GM18868 (cell line): ENCODE measurements around the gene COG6.

ENCODE experiments used
- ATAC-seq: cut with Tn5 transposase; IDR thresholded peaks from one replicate; pipeline ENCODE4 v1.9.1; 2021; ENCODE audit warnings: mild to moderate bottlenecking, moderate library complexity; ENCODE audit not compliant: unreplicated experiment

Gene COG6

DNA sequence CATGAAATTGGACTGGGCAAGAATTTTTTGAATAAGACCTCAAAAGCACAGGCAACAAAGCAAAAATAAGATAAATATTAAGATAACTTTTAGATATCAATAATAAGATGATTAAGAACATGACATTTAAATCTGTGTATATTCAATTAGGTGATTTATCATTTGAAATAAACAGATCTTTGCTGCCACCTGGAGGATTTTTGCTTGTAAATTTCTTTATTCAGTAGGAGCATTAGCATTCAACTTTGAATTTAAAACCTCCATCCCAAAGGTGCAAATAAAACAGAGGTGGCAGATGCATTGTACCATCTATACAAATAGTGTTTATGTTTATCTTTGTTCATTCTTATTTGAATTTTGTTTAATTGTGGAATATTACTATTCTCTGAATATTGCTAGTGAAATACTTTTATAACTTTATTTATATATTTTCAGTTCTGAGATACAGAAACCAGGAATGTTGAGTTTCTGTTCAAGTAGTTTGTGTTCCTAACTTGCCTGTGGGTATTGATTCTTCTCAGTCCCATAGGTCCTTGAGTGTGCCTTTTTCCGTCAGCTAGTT lies 20.9 kb downstream of the COG6 start:
- no peak for ATAC-seq

DNA sequence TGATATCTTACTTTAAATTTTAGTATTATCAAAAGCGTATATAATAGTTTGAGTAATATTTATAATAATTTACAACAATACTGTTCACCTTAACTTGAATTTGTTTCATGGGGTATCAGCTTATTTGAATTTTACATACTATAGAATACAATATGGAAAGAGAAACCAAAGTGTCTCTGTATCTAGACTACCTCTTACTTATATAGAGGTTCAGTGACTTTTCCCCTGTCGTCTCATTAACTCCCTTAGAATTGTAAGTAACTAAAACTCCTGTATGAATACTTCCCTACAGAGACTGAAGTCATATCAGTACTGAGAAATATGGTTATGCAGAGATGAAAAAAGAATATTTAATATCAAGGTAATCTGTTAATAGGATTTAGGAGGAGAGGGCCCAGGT lies 26.8 kb downstream of the COG6 start:
- peak; percentile 46 for ATAC-seq

DNA sequence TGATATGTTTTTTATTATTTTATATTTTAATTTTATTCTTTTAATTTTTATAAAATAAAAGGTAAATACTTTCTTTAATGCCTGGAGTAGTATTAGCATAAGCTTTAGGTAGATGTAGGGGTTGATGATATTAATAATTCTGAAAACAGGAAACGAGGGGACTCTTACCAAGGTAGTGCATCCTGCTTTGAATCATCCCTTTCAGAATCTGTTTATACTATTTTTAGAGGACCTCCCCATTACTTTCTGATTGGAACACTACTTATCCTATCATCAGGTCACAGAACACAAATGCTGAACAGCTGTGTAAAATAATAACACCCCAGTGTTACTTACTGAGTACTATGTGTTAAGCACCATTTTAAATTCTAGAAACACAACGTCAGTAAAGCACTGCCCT lies 27.3 kb downstream of the COG6 start:
- ATAC-seq, result peak; percentile 86

DNA sequence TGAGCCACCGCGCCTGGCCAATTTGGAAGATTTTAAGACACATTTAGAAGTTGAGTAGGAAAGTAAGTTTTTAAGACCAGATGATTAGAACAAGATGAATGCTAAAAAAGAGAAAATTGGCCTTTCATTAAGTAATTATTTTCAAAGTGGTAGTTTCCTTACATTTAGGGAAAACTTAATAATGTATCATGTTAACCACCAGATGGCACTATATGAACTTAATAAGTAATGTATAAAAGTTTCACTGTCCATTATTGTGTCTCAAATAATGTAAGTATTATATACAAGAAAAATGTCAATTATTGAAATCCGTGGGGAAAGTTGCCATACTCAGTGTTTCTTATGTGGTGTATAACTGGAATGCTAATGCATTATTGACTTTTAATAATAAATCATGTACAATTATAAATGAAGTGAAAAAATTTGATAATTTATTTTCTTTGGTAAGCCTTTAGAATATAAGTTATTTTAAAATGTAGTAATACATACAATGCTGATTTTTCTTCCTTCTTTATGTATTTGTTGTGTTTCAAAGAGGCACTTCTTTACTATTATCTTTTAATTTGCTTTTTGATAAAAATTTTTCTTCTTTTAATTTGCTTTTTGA lies 29.2 kb downstream of the COG6 start:
- ATAC-seq, result no peak

DNA sequence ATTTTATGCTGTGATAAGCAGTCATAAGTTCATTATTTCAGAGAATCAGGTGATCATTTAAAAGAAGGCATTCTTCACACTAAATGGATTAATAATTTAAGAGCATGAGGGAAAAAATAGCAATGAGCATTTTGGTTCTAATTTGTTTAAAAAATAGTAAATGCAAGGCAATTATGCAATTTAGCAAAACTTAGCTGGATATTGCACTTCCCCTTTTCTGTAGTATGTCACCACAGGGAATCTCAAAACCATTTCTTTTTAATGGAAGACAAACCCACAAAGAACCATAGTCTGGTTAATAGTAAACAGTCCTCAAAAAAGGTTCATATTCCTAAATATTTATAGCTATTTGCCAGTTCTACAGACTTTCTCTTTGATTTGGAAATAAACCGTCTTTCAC lies 30.2 kb downstream of the COG6 start:
- no peak for ATAC-seq

DNA sequence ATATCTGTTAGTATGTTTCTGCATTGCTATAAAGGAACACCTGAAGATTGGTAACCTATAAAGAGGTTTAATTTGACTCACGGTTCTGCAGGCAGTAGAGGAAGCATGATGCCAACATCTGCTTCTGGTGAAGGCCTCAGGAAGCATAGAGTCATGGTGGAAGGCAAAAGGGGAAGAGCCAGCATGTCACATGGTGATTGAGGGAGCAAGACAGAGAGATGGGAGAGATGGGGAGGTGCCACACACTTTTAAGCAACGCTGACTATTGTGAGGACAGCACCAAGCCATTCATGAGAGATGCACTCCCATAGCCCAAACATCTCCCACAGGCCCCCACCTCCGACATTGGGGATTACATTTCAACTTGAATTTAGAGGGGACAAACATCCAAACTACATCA lies 32.8 kb downstream of the COG6 start:
- no peak for ATAC-seq

DNA sequence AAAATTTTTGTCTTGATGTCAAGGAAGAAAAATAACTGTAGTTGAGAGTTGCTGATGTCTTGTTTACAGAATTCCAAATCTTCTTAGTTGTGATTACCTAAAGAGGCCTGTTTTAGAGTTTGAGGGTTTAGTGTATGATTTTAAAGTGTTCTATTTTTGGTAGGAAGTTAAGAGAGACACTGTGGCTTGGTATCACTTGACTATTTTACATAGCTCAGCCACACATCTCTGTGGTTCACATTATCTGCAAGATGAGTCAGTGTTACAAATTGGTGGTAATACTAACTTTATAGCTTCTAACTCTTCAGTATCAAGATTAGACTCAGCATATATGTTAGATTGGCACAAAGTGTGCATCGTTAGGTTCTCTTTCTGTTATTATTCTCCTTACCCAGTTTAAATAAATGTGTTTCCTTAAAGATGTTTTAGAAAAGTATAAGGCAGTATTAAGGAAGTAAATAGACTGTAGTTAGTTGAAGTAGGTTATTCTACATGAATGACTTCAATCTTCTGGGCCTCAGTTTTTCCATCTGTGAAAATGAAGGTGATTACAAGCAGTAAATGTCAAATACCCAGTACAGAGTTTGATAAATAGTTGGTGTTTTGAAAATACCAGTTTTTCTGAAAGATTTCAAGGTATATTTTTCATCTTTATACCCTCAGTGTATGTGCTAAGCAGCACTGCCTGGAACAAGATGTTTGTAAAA lies 33.4 kb downstream of the COG6 start:
- ATAC-seq, result peak; percentile 93

DNA sequence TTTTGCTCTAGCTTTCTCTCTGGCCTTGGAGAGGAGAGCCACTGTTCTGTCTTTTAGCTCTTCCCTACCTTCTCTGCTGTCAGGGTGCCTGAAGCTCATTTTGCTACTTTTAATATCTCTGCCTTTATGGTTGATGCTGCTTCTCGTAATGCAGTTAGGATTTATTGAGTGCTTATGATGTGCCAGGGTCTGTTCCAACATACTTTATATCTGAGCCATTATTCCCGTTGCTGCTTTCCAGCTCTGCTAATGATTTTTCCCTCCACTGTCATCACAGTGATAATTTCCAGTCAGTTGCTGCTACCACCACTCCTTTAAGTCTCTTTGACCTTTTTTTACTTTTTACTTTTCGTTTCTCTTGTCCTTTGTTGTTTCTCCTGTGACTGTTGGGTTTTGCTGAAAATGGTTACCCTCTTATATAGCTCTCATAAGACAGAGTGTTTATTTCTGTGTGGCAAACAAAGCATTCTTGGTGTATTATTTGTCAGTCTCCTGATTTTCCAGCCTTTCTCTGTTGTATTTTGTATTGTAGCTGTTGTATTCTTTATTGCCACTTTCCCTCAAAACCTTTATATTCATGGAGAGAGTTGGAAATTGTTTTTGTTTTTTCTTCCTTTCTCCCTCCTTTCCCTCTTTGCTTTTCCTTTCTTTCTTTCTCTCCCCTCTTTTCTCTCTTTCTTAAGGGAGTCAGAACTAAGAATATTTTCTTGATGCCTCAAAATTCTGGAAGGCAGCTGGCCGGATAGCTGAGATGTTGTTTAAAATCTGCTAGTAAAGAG lies 37.4 kb downstream of the COG6 start:
- ATAC-seq, result no peak

DNA sequence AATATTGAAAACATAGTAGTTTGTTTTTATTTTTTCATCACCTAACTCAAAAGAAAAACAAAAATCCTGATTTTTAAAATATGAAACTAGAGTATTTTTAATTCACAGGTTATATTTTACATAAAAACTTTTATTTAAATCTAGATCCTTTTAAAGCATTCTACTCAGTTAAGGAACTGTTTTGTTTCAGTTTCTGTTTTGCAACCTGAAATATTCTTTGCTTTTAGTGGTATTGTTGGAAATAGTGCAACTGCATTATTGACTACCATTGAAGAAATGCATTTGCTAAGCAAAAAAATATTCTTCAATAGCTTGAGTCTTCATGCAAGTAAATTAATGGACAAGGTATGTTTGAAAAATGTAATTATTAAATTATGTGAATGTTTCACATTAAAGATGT lies 43.8 kb downstream of the COG6 start:
- no peak for ATAC-seq

DNA sequence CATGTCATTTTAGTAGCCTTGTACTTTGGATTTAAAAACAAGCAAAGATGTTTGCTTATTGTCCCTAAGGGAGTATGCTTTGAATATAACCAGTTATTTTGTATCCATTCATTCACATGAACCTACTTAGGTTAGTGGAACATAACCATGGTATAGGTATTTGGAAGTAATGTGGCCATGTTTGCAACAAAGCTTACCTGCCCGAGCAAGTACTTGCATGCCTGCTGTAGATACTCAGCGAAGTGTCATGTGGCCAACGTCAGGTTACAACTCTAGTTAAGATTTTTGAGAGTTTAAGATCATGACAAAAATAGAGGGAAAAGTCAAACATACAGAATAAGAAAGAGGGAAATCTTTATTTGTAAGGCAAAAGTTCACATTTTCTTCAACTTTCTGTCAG lies 57.2 kb downstream of the COG6 start:
- ATAC-seq, result no peak

DNA sequence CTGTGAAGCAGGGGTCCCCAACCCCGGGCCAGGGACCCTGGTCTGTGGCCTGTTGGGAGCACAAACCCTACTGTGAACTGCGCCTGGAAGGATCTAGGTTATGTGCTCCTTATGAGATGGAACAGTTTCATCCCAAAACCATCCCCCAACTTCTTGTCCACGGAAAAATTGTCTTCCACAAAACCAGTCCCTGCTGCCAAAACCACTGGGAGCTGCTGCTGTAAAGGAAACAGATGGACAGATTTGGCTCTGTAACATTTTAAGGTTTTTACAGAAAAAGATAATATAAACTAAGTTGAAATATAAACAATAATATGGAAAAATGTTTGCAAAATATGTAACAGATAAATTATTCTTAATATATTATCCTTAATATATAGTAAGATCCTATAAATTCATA lies 73.7 kb downstream of the COG6 start:
- ATAC-seq, result no peak

DNA sequence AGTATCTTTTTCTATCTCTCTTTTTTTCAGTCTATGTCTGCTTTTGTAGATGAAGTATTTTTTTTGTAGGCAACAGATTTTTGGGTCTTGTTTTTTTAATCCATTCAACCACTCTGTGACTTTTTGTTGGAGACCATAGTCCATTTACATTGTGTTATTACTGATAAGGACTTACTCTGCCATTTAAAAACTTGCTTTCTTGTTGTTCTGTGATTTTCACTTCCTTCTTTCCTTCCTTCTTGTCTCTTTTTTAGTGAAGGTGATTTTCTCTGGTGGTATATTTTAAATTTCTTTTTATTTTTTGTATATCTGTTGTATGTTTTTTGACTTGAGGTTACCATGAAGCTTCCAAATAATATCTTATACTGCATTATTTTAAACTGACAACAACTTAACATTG lies 79.5 kb downstream of the COG6 start:
- no peak for ATAC-seq

DNA sequence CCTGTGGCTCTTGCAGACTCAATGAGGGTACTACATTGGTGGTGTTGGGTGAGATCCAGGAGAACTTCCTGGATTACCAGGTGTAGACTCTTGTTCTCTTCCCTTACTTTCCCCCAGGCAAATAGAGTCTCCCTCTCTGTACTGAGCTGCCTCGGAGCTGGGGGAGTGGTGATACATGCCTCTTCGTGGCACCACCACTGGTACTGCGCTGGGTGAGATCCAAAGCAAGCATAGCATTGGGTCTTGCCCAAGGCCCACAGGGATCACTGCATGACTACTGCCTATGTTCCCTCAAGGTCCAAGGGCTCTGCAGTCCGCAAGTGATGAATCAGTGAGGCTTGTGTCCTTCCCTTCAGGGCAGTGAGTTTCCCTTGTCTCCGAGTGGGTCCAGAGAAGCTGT lies 81.6 kb downstream of the COG6 start:
- no peak for ATAC-seq

DNA sequence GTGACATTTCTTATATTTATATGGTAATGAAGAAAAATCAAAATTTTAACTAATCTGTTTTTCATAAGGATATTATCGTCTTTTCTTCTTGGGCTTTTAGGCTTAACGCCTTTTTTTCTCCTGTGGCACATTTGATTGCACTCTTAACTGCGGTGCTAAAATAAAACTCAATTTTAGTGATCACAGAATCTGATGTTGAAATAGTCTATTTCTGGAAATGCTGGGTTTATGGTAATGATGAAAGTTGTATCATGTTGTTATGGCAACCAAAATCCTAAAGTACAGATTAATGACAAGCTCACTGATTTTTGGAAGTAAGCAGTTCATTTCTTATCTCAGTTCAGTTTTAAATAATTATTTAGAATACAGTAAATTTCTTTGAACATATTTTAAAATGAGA lies 85.3 kb downstream of the COG6 start:
- ATAC-seq, result no peak

DNA sequence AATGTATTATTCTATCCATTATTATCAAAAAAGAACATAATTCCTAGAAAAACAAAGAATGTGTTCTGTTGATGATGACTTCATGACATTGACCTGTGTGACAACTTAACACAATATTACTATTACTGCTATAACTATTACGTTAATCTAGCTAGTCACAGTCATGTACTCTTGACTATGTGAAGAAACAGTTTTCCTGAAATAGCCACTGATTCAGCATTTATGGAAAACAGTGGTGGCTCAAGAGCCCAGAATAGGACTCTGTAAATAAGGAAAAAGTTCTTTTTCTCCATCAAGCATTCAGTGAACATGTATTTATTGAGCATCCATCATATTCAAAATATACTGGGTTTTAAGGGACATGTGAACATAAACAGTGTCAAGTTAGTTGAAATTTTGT lies 93.5 kb downstream of the COG6 start:
- ATAC-seq, result no peak

DNA sequence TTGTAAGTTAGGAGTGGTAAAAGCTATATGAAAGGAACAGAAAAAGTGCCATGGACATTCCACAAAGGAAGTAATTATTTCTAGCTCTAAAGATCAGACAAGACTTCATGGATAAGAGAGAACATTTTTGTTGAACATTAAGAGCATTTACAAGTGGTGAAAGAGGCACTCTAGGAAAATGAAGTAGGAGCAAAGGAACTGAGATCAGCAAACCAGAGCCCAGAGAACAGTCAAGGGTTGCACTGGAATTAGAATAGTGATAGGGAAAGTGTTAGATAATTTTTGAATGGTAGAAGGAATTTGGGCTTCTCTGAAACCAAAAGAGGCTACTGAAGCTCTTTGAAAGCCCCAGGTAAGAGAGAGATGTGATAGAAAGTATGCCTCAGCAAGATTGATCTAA lies 94.1 kb downstream of the COG6 start:
- no peak for ATAC-seq

DNA sequence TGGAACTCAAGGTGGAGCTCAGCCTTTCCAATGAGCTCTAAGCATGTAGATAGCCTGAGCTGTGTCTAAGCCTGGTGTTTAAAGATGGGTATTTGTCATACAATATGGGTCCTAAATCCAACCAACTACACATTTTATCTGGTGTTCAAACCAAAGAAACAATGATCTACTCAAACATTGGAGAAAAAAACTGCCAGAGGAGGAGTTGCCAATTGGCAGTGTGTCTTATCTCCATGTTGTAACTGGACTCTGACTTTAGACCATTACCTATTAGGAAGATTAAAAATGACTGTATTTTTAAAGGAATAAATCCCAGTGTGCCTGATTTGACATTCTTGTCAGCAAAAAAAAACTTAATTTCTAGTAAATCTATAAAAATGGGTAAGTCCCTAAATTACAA lies 96.3 kb downstream of the COG6 start:
- no peak for ATAC-seq

DNA sequence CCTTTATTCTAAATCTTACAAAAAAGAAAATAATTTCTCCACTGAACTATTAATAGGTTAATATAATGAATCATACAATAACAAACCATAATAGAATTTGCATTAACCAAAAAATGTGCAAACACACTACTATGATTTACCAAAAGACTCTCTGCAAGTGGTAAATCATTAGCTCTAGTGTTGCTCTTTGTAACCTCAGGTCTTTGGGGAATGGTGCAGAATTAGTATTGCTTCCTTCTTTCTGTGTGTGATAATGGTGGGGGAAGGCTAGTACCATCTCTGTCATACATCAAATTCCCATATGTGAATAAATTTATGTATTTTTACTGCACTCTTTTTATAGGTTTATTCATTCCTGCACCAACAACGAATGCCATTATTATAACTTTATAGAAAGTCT lies 105.1 kb downstream of the COG6 start:
- peak; percentile 61 for ATAC-seq

DNA sequence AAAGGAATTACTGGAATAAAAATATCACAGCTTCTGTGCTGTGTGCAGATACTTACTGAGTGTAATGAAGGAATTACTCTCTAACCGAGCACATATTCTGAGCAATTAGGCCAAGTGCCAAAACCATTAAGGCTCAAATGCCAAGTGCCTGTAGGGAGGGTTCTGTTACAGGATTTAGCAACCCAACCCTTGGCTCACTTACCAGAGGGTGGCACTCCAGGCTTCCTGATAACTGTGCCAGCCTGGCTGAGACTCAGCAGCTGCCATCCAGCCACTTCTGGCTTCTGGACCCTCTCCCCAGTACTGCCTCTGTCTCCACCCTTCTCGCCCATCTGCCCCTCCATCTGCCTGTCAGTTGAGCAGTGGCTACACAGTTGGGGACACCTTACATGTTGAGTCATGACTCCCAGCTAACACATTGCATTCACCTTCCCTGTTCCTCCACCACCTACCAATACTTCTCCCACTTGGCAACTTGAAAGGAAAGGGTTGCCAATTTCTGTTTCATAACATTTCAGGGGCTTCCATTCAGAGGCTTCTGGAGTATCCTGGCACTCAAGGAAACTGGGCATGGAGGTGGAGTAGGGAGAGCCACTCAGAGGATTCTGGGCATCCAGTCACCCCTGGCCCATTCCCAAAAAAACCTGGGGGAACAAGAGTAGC lies 110.5 kb downstream of the COG6 start:
- ATAC-seq, result peak; percentile 54

DNA sequence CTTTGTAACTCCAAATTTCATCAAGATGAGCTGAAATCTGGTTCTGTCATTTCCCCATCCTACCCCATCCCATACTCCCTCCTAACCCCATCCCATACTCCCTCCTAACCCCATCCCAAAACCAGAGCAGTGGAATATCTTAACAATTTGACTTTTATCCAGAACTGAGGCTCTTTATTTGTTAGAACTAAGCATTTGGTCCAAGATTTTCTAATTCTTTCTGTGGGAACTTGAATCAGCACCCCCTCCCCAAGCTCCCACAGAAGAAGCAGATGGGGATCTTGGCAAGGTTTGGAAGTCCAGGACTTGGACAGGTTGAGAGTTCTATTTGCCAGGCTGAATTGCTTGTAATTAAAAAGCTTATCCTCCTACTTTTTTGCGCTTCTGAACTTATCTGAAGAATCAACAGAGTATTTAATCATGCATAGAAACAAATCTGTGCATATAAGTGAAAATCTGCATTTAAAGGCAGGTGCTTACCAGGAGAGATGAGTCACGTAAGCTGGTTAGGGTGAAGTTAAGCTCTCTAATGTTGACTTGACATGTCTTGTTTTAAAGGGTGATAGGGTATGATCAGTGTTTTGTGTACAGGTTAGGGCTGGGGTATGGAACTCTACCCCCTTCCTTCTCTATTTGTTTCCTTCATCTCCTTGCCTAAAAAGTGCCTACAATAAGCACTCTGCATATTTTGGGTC lies 111.1 kb downstream of the COG6 start:
- no peak for ATAC-seq
